IMR-90 (cell line): ENCODE data around the gene ARVCF. TPM values are rescaled to one million over a fixed set of nuclear protein-coding genes. Genes with fewer than 3 reads are reported as not detected.

Experiments used
- ATAC-seq: fragments of 200-7000 bp; cut with Tn5 transposase; 2 replicates; pipeline ENCODE4 v1.9.1; 2020; ENCODE audit warnings: low read depth, mild to moderate bottlenecking, moderate library complexity
- BruUV-seq: library from RNA; stranded (reverse); fragments of 400-500 nt; replicated peaks from 2 replicates; lab custom pipeline; 2021; lab: Mats Ljungman, UMichigan
- CTCF ChIA-PET: fragments of 300-600 bp; formaldehyde crosslinking; extraction: SDS; loops from one replicate; lab custom pipeline; 2021; ENCODE audit warnings: antibody characterized with exemption; lab: Yijun Ruan, JAX
- POLR2A ChIA-PET: fragments of 300-600 bp; sonication (Branson Sonifier 250); formaldehyde crosslinking; loops from one replicate; lab custom pipeline; 2022; ENCODE audit warnings: antibody characterized with exemption; ENCODE audit not compliant: unreplicated experiment; lab: Charles Lee
- DNase-seq: peaks from one replicate; pipeline ENCODE4 v3.0.0; 2013
- H2AFZ ChIP-seq: replicated peaks from 2 replicates; pipeline ENCODE3; 2013; ENCODE audit warnings: low read length, mild to moderate bottlenecking; ENCODE audit not compliant: poor library complexity
- H2AK5ac ChIP-seq: 2 replicates; pipeline ENCODE4 v1.6.1; 2013; ENCODE audit warnings: low read depth, low read length, inconsistent platforms
- H2AK9ac ChIP-seq: replicated peaks from 2 replicates; pipeline ENCODE3; 2013; ENCODE audit warnings: mild to moderate bottlenecking, low read depth, low read length, moderate library complexity; ENCODE audit not compliant: poor library complexity
- H2BK120ac ChIP-seq: 2 replicates; pipeline ENCODE4 v1.6.1; 2013; ENCODE audit warnings: low read depth, low read length, inconsistent platforms
- H2BK15ac ChIP-seq: 3 replicates; pipeline ENCODE4 v1.6.1; 2013; ENCODE audit warnings: low read depth, low read length, inconsistent platforms
- H2BK20ac ChIP-seq: 2 replicates; pipeline ENCODE4 v1.6.1; 2013; ENCODE audit warnings: low read depth, mild to moderate bottlenecking, inconsistent platforms, low read length, moderate library complexity
- H2BK5ac ChIP-seq: 2 replicates; pipeline ENCODE4 v1.6.1; 2013; ENCODE audit warnings: mild to moderate bottlenecking, low read depth, low read length, inconsistent platforms; ENCODE audit not compliant: poor library complexity, severe bottlenecking
- H3K14ac ChIP-seq: replicated peaks from 2 replicates; pipeline ENCODE4 v1.6.1; 2013; ENCODE audit warnings: low read depth, low read length, inconsistent platforms
- H3K18ac ChIP-seq: 2 replicates; pipeline ENCODE4 v1.6.1; 2013; ENCODE audit warnings: low read depth, low read length, control low read depth
- H3K23ac ChIP-seq: 2 replicates; pipeline ENCODE4 v1.6.1; 2013; ENCODE audit warnings: low read depth, low read length, inconsistent platforms
- H3K27ac ChIP-seq: 2 replicates; pipeline ENCODE4 v1.5.1; 2013; ENCODE audit warnings: mild to moderate bottlenecking, control low read depth, low read length; ENCODE audit not compliant: insufficient read depth
- H3K27me3 ChIP-seq: 2 replicates; pipeline ENCODE4 v1.6.1; 2013; ENCODE audit warnings: low read length; ENCODE audit not compliant: control insufficient read depth, insufficient read depth
- H3K36me3 ChIP-seq: 2 replicates; pipeline ENCODE4 v1.6.1; 2013; ENCODE audit warnings: low read length, mixed read lengths; ENCODE audit not compliant: control insufficient read depth, insufficient read depth
- H3K4ac ChIP-seq: 2 replicates; pipeline ENCODE4 v1.6.1; 2013; ENCODE audit warnings: low read depth, low read length, inconsistent platforms
- H3K4me1 ChIP-seq: 2 replicates; pipeline ENCODE4 v1.6.1; 2013; ENCODE audit warnings: low read length, mixed read lengths; ENCODE audit not compliant: control insufficient read depth, insufficient read depth
- H3K4me2 ChIP-seq: 2 replicates; pipeline ENCODE4 v1.6.1; 2013; ENCODE audit warnings: low read depth, mild to moderate bottlenecking, control low read depth, low read length, moderate library complexity
- H3K4me3 ChIP-seq: 2 replicates; pipeline ENCODE4 v1.5.1; 2013; ENCODE audit warnings: low read depth, mild to moderate bottlenecking, control low read depth, low read length, moderate library complexity; ENCODE audit not compliant: insufficient read depth
- H3K56ac ChIP-seq: 2 replicates; pipeline ENCODE4 v1.6.1; 2013; ENCODE audit warnings: low read length, inconsistent platforms; ENCODE audit not compliant: insufficient read depth; ENCODE audit errors: extremely low read depth
- H3K79me1 ChIP-seq, 2 experiments: 2 replicates each; pipeline ENCODE4 v1.6.1; 2013; ENCODE audit warnings: low read length in 2 of 2, inconsistent platforms in 1 of 2, low read depth in 1 of 2
- H3K9ac ChIP-seq: 2 replicates; pipeline ENCODE4 v1.6.1; 2013; ENCODE audit warnings: low read depth, low read length, control low read depth
- H3K9me1 ChIP-seq: 2 replicates; pipeline ENCODE4 v1.6.1; 2013; ENCODE audit warnings: low read length, inconsistent platforms; ENCODE audit not compliant: insufficient read depth
- H3K9me3 ChIP-seq: 2 replicates; pipeline ENCODE4 v1.6.1; 2013; ENCODE audit warnings: low read length; ENCODE audit not compliant: control insufficient read depth, insufficient read depth
- H4K20me1 ChIP-seq: 2 replicates; pipeline ENCODE4 v1.6.1; 2013; ENCODE audit warnings: low read length, inconsistent platforms; ENCODE audit not compliant: insufficient read depth
- H4K5ac ChIP-seq: 2 replicates; pipeline ENCODE4 v1.6.1; 2013; ENCODE audit warnings: mild to moderate bottlenecking, low read depth, low read length, control low read depth
- H4K8ac ChIP-seq, 2 experiments: 2 replicates each; pipeline ENCODE4 v1.6.1; 2013; ENCODE audit warnings: low read depth in 2 of 2, low read length in 2 of 2, control low read depth in 1 of 2, inconsistent platforms in 1 of 2
- H4K91ac ChIP-seq: 2 replicates; pipeline ENCODE4 v1.6.1; 2013; ENCODE audit warnings: low read depth, low read length, inconsistent platforms; ENCODE audit not compliant: insufficient read depth
- BHLHE40 ChIP-seq: fragments of 150-350 bp; IDR thresholded peaks from 2 replicates; pipeline ENCODE4 v1.6.1; 2016; ENCODE audit warnings: mild to moderate bottlenecking, low read depth, low read length
- WGBS, 2 experiments: methylation state at CpG; one replicate each; pipeline versions ENCODE4 v1.1.5 to v1.1.7; 2013; ENCODE audit warnings: missing lambda C conversion rate in 2 of 2; ENCODE audit not compliant: insufficient read length in 1 of 2; ENCODE audit errors: extremely low coverage in 2 of 2; 5-methylcytosine and 5-hydroxymethylcytosine counted together
- dilution Hi-C: fragments of 300-500 bp; cut with HindIII; formaldehyde crosslinking; loops from one replicate; pipeline ENCODE4 v1.14.3; 2018; ENCODE audit warnings: low sequenced_read_pairs; ENCODE audit not compliant: unreplicated experiment
- in situ Hi-C: fragments of 300-500 bp; cut with MboI; formaldehyde crosslinking; loops from 3 replicates; pipeline ENCODE4 v1.14.3; 2019; ENCODE audit warnings: low sequenced_read_pairs, inconsistent platforms, mixed read lengths
- intact Hi-C: fragments of 100-400 bp; cut with micrococcal nuclease; formaldehyde crosslinking; loops from 2 replicates; pipeline ENCODE4 v1.10.0; 2022
- polyA plus RNA-seq, 3 experiments: library from polyadenylated mRNA; depleted of rRNA; stranded (reverse); fragments of >200 nt; gene quantifications; 2 replicates each; pipeline ENCODE4 v1.2.3, GENCODE V29; 2012; ENCODE audit warnings: low replicate concordance in 1 of 3
- total RNA-seq: library from RNA; depleted of rRNA; stranded (reverse); fragments of >200 nt; gene quantifications from 2 replicates; pipeline ENCODE4 v1.2.3, GENCODE V29; 2012

ARVCF gene
- total and polyA plus RNA-seq, 2 of the 4 experiments (the other 2 are of a cell fraction): 8.6 to 14.1 TPM

- no peak overlapping the region for H3K23ac ChIP-seq
- dilution Hi-C loops: no loop called here
These were observed 41.0 kb downstream of the ARVCF start for GRCh38 chr22:19975707-19976035.

More at GRCh38 chr22:19975707-19976035, 41.0 kb downstream of the ARVCF start:
- Histone ChIP-seq H3K4me1 (0 out of 2 replicates have a peak, but pooled peaks cover under 1% of the 10 kb centered on the region), H2BK120ac (no peak overlapping the region), H2AK5ac (no peak overlapping the region), H3K14ac (no peak overlapping the region), H3K9me1 (no peaks in the 10 kb centered on the region), H3K18ac (no peak overlapping the region), H4K5ac (no peak overlapping the region), H2AFZ (peak overlapping the region; percentile 41), H3K9ac (no peak overlapping the region), H3K27me3 (no peaks in the 10 kb centered on the region), H3K4me2 (no peak overlapping the region), H4K20me1 (peaks cover 14% of the 10 kb centered on the region), H3K56ac (no peak overlapping the region), H2BK20ac (no peak overlapping the region), H3K36me3 (peaks cover 23% of the 10 kb centered on the region), H3K4me3 (no peak overlapping the region), H3K79me1 (no peaks in the 10 kb centered on the region), H4K91ac (no peak overlapping the region), H3K4ac (no peak overlapping the region), H3K27ac (no peak overlapping the region), H2BK15ac (no peak overlapping the region), H4K8ac (no peak overlapping the region), H3K9me3 (no peaks in the 10 kb centered on the region), H2BK5ac (no peak overlapping the region), H2AK9ac (peak overlapping the region; percentile 42)
- TF ChIP-seq BHLHE40: no peak
- in situ Hi-C loops (no loop called here), intact Hi-C loops (no loop called here)
- WGBS, 2 experiments: no CpG with 5 or more reads among the region's 4 CpGs
- no peak for DNase-seq
- POLR2A ChIA-PET: no interaction called here
- no TSS peak for BruUV-seq
- CTCF ChIA-PET: no interaction called here
- ATAC-seq: no peak
